ENCODE measurements around the gene EXOC5.
"Not testable (repeated sequence)": the region's sequence is repeated elsewhere in the genome, so short reads cannot be mapped to it uniquely, and the experiment has no call there.

EXOC5 gene

DNA sequence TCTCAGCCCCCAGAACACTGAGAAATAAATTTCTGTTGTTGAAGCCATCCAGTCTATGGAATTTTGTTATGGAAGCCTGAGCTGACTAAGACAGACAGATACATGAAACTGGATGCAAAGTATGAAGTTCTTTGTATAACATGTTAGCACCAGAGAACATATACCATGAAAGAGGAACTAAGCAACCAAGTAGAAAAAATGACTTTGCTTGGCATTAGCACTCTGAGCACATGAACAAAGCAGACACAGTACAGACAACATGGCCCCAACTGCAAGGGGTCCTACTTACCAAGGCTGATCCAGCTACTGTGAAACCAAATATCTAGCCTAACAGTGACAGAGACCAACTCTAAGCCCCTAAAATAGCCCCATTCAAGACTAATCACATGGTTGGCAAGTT, 13.8 kb downstream of the EXOC5 start:
- no peak for DNase-seq (ENCODE audit: low read depth in 2 of 2)

GRCh38 chr14:57246933-57247657, 21.6 kb downstream of the EXOC5 start:
- DNase-seq (ENCODE audit: low read depth in 2 of 2) = peak; percentile 9 to 10

- no peak for DNase-seq (ENCODE audit: low read depth in 2 of 2)
These were observed 22.8 kb downstream of the EXOC5 start for GRCh38 chr14:57245941-57246340.

GRCh38 chr14:57244106-57244505, 24.6 kb downstream of the EXOC5 start:
- no peak for DNase-seq (ENCODE audit: low read depth in 2 of 2)

DNA sequence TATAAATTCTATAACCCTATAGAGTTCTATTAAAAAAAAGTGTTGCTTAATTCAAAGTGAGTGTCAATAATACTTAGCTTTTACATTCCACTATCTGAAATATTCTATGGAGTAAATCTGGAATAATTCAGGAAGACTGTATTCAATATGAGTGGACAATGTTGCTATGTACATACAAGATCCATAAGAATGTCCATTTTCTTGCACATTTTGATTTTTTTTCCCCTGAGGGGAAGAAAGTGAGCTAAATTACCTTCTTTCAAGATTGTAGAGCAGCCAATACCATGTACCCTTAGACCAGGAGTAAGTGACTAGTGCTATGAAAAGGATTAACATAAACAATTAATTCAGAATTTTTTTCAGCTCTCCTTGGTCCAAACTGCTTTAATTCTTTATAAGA, 25.4 kb downstream of the EXOC5 start:
- DNase-seq (ENCODE audit: low read depth in 2 of 2) = no peak

- not testable (repeated sequence) for DNase-seq (ENCODE audit: low read depth in 2 of 2)
These were observed 28.6 kb downstream of the EXOC5 start for GRCh38 chr14:57240115-57240514.

DNA sequence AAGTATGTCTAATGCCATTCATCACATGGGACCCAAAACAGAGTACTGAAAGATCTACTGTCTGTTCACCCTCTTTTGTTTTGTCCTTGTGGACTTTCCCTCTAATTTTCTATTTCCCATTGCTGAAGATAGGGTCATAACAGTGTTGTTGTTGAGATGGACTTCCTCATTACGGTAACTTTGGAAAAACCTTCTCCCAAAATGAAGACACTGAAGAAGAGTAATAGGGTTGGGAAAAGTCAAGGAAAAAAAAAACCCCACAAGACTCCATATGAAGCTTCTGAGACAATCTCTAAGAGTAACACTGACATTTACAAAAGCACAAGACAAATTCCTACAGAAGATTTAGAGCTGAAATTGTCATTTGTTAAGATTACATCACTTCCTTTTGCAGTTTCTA, 36.7 kb downstream of the EXOC5 start:
- DNase-seq (ENCODE audit: low read depth in 2 of 2) = no peak

- DNase-seq (ENCODE audit: low read depth in 2 of 2) = not testable (repeated sequence)
These were observed 40.4 kb downstream of the EXOC5 start for GRCh38 chr14:57228320-57228719.

DNA sequence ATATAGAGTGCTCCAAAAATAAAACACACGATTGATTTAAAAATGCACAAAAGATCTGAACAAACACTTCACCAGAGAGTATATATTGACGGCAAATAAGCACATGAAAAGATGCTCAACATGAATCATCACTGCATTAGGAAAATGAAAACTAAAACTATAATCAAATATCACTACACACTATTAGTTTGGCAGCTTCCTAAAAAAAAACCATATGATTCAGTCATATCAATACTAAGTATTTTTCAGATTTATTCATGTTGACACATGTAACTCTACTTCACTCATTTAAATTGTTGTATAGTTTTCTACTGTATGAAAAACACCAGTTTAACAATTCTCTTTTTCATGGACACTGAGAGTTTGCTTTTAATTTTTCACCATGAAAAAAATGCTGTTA, 41.6 kb downstream of the EXOC5 start:
- DNase-seq (ENCODE audit: low read depth in 2 of 2) = no peak

DNA sequence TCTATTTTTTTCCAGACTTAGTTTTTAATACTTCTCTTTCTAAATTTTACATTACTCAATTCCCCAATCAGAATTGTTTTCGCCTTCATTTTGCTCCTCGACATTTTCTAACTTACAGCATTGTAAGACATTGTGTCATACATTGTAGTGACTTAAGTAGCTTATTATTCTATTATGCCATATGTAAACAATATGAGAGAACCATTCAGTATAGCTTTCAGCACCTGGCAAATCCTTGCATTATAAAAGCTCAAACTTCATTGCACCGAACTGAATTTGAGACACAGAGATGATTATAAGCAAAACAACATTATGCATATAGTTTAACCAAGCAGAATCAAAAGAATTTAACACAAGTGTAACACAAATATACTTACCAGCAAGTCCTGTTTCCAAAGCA, 46.8 kb downstream of the EXOC5 start:
- no peak for DNase-seq (ENCODE audit: low read depth in 2 of 2)

- DNase-seq (ENCODE audit: low read depth in 2 of 2) = no peak
These were observed 55.8 kb downstream of the EXOC5 start for GRCh38 chr14:57212919-57213318.

GRCh38 chr14:57209561-57209960, 59.1 kb downstream of the EXOC5 start:
- DNase-seq (ENCODE audit: low read depth in 2 of 2) = peak; percentile 41 to 44

DNA sequence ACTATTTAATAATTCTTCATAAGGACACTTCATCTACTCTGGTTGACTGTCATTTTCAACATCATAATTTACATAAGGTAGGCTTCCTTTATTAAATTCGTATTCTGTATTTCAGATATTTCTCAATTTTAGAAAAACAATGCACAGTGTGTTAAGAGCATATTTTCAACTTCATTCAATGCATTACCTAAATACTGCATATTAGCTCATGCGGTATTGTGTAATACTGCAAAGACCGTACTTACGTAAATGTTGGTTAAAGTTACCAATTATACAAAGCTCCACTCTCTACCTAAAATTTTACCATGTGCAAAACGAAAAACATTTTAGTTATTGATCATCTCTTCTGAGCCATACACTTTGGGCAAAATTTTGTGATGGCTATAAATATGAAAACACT, 62.8 kb downstream of the EXOC5 start:
- DNase-seq (ENCODE audit: low read depth in 2 of 2) = no peak

DNA sequence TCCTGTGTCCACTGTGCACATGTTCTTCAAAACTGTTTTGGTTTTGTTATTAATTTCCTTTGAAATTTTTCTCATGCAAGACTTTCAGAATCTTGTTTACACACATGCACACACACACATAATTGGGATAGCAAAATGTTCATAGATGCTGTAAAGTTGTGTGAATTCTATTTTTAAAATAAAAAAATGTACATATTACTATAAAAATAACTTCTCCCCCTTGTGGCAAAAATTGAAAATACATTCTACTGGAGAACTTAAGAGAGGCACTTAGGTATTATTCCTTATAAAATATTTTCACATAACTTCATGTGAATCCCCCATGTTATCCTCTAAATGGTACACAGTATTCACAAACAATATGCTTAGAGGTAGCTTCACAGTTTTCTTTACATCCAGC, 66.0 kb downstream of the EXOC5 start:
- not testable (repeated sequence) for DNase-seq (ENCODE audit: low read depth in 2 of 2)

- peak in 1 of 2 experiments; percentile 9 for DNase-seq (ENCODE audit: low read depth in 2 of 2)
These were observed 68.8 kb downstream of the EXOC5 start for GRCh38 chr14:57199921-57200320.

DNA sequence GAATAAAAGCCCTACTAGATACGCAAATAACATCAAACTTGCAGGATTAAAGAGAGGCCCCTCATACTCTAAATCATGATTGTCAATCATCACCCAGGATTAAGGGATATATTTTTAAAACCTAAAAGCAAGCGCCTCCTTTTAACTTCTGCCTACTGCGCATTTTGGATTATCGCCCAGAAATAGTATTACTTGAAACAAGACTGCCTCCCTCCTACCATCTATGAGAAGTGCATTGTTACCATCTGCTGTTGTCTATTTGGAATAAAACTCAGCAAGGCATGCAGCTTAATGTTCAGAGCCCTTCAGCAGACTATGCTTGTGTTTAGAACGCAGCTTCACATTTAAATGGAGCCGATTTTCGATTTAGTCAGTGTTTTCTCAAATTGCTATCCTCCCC, 79.6 kb downstream of the EXOC5 start:
- peak in 1 of 2 experiments; percentile 6 for DNase-seq (ENCODE audit: low read depth in 2 of 2)

- no peak for DNase-seq (ENCODE audit: low read depth in 2 of 2)
These were observed 85.8 kb downstream of the EXOC5 start for GRCh38 chr14:57182760-57183503.

- no peak for DNase-seq (ENCODE audit: low read depth in 2 of 2)
These were observed 89.4 kb downstream of the EXOC5 start for GRCh38 chr14:57179273-57179672.

- no peak for DNase-seq (ENCODE audit: low read depth in 2 of 2)
These were observed 94.2 kb downstream of the EXOC5 start for GRCh38 chr14:57174466-57174865.

- DNase-seq (ENCODE audit: low read depth in 2 of 2) = no peak
These were observed 96.8 kb downstream of the EXOC5 start for GRCh38 chr14:57171903-57172302.

DNA sequence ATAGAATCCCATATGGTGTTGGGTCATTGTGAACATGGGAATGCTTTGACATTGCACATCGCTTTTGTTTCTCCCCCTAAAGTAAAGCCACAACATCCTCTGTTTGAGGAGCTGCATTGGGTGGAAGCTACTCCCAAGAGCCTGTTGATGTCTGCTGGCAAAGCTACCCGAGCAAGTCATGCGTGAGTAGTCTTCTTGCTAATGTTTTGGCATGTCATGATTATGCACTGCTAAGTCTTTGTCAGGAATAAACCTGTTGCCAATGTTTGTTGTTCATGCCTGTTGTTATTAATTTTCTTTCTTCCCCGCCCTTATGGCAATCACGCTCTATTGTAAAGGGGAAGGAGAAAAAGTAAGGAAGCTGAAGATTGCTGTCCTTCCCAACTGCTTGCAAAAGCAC, 97.3 kb downstream of the EXOC5 start:
- DNase-seq (ENCODE audit: low read depth in 2 of 2) = no peak

GRCh38 chr14:57169901-57170300, 98.8 kb downstream of the EXOC5 start:
- no peak for DNase-seq (ENCODE audit: low read depth in 2 of 2)

GRCh38 chr14:57168138-57168679, 100.5 kb downstream of the EXOC5 start:
- DNase-seq (ENCODE audit: low read depth in 2 of 2) = no peak

Data from fibroblast of skin of left quadriceps (primary cell).